ENCODE results near the gene MYO1D.

Gene MYO1D

DNA sequence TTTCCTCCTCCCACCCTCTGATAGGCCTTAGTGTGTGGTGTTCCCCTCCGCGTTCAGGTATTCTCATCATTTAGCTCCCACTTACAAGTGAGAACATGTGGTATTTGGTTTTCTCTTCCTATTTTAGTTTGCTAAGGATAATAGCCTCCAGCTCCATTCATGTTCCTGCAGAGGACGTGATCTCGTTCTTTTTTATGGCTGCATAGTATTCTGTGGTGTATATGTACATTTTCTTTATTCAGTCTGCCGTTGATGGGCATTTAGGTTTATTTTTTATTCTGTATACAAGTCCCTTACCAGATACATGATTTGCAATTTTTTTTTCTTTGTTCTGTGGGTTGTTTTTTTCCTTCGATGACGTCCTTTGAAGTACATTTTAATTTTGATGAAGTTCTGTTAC, 409.0 kb downstream of the MYO1D start:
- H3K4me3 ChIP-seq (ENCODE audit: low read length): no peak overlapping the region
- H3F3A ChIP-seq (ENCODE audit: insufficient read depth, low read length): 0 out of 2 replicates have a peak, but pooled peaks cover 3% of the 10 kb centered on the region
- no peaks in the 10 kb centered on the region for H3K9me3 ChIP-seq (replicated peaks; ENCODE audit: insufficient read depth, low read length)
- H3K9me2 ChIP-seq (replicated peaks; ENCODE audit: insufficient read depth, low read length): no peaks in the 10 kb centered on the region
- no peaks in the 10 kb centered on the region for H3K27me3 ChIP-seq (replicated peaks; ENCODE audit: insufficient read depth, low read length)
- H3K79me2 ChIP-seq (ENCODE audit: low read length): peaks cover 82% of the 10 kb centered on the region
- H3K4me1 ChIP-seq (ENCODE audit: low read length): no peaks in the 10 kb centered on the region
- H3K27ac ChIP-seq (ENCODE audit: low read length): no peak overlapping the region
- no peak for DNase-seq
- H3K4me2 ChIP-seq (ENCODE audit: low read depth, low read length): no peak overlapping the region
- H3K36me3 ChIP-seq (replicated peaks; ENCODE audit: insufficient read depth, low read length): peaks cover 36% of the 10 kb centered on the region
- no peak for TF ChIP-seq EZH2phosphoT487 (IDR thresholded peaks at IDR 0.05; ENCODE audit: low read length)
- TF ChIP-seq, protein P1, sequence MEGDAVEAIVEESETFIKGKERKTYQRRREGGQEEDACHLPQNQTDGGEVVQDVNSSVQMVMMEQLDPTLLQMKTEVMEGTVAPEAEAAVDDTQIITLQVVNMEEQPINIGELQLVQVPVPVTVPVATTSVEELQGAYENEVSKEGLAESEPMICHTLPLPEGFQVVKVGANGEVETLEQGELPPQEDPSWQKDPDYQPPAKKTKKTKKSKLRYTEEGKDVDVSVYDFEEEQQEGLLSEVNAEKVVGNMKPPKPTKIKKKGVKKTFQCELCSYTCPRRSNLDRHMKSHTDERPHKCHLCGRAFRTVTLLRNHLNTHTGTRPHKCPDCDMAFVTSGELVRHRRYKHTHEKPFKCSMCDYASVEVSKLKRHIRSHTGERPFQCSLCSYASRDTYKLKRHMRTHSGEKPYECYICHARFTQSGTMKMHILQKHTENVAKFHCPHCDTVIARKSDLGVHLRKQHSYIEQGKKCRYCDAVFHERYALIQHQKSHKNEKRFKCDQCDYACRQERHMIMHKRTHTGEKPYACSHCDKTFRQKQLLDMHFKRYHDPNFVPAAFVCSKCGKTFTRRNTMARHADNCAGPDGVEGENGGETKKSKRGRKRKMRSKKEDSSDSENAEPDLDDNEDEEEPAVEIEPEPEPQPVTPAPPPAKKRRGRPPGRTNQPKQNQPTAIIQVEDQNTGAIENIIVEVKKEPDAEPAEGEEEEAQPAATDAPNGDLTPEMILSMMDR (IDR thresholded peaks at IDR 0.05; ENCODE audit: low read length): no peak
- no peak for TF ChIP-seq EZH2 (optimal IDR thresholded peaks at IDR 0.05; ENCODE audit: low read depth, low read length)
- H2AFZ ChIP-seq (ENCODE audit: low read length): no peak overlapping the region
- H3K9ac ChIP-seq (ENCODE audit: low read length): no peak overlapping the region
- peaks cover 18% of the 10 kb centered on the region for H4K20me1 ChIP-seq (ENCODE audit: insufficient read depth, low read length)

DNA sequence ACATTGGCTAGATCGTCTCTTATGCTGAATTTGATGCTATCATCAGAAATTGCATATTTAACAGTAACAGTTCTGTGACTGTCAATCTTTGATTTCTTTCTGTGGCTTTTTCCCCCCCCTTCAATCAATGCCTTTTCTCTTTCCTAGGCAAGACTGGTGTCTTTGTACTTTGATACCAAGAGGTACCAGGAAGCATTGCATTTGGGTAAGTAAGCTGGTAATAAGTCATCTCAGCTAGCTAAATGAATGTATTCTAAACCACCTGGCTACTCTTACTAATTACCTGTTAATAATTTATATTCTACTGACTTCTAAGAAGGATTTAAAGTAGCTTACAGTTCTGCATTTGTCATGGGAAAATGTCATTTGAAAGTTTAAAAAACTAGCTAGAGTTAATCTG, 412.6 kb downstream of the MYO1D start:
- H3K9me2 ChIP-seq (replicated peaks; ENCODE audit: insufficient read depth, low read length): no peaks in the 10 kb centered on the region
- no peaks in the 10 kb centered on the region for H3K9me3 ChIP-seq (replicated peaks; ENCODE audit: insufficient read depth, low read length)
- TF ChIP-seq, protein P1 (IDR thresholded peaks at IDR 0.05; ENCODE audit: low read length): no peak
- TF ChIP-seq EZH2 (optimal IDR thresholded peaks at IDR 0.05; ENCODE audit: low read depth, low read length) (no peak), EZH2phosphoT487 (IDR thresholded peaks at IDR 0.05; ENCODE audit: low read length) (no peak)
- H3K79me2 ChIP-seq (ENCODE audit: low read length): peaks cover 90% of the 10 kb centered on the region
- H3F3A ChIP-seq (ENCODE audit: insufficient read depth, low read length): peaks cover 5% of the 10 kb centered on the region
- H3K4me2 ChIP-seq (ENCODE audit: low read depth, low read length): no peak overlapping the region
- H3K4me1 ChIP-seq (ENCODE audit: low read length): no peaks in the 10 kb centered on the region
- H3K9ac ChIP-seq (ENCODE audit: low read length): no peak overlapping the region
- no peak for DNase-seq
- H3K36me3 ChIP-seq (replicated peaks; ENCODE audit: insufficient read depth, low read length): peaks cover 31% of the 10 kb centered on the region
- H4K20me1 ChIP-seq (ENCODE audit: insufficient read depth, low read length): peaks cover 24% of the 10 kb centered on the region
- no peaks in the 10 kb centered on the region for H3K27me3 ChIP-seq (replicated peaks; ENCODE audit: insufficient read depth, low read length)
- no peak overlapping the region for H3K27ac ChIP-seq (ENCODE audit: low read length)
- H2AFZ ChIP-seq (ENCODE audit: low read length): no peak overlapping the region
- H3K4me3 ChIP-seq (ENCODE audit: low read length): no peak overlapping the region

DNA sequence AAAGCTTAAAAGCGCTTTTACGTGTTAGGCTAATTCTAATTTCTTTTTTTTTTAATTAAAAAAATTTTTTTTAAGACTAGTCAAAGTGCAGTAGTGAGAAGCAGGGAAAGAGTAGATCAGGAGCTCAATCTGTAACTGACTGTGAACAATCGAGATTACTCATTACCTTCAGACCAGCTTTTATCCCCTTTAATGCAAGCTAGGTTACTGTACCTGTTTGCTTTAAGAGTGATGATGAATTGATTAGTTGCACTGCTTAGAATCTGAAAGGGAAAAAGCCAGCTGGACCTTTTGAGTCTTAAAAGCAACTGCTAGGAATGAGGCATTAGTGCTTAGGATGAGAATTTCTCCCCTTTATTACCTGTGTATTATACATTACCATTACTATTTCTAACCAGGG, 413.6 kb downstream of the MYO1D start:
- DNase-seq: no peak
- peaks cover 88% of the 10 kb centered on the region for H3K79me2 ChIP-seq (ENCODE audit: low read length)
- TF ChIP-seq, protein P1 (IDR thresholded peaks at IDR 0.05; ENCODE audit: low read length): no peak
- TF ChIP-seq EZH2phosphoT487 (IDR thresholded peaks at IDR 0.05; ENCODE audit: low read length) (no peak), EZH2 (optimal IDR thresholded peaks at IDR 0.05; ENCODE audit: low read depth, low read length) (no peak)

More for the DNA sequence above, 413.6 kb downstream of the MYO1D start:
- H4K20me1 ChIP-seq (ENCODE audit: insufficient read depth, low read length): peaks cover 22% of the 10 kb centered on the region
- H2AFZ ChIP-seq (ENCODE audit: low read length): no peak overlapping the region
- no peak overlapping the region for H3K4me3 ChIP-seq (ENCODE audit: low read length)
- H3K9ac ChIP-seq (ENCODE audit: low read length): no peak overlapping the region
- no peak overlapping the region for H3K4me2 ChIP-seq (ENCODE audit: low read depth, low read length)
- H3F3A ChIP-seq (ENCODE audit: insufficient read depth, low read length): peaks cover 5% of the 10 kb centered on the region
- no peaks in the 10 kb centered on the region for H3K27me3 ChIP-seq (replicated peaks; ENCODE audit: insufficient read depth, low read length)
- no peaks in the 10 kb centered on the region for H3K9me2 ChIP-seq (replicated peaks; ENCODE audit: insufficient read depth, low read length)
- peaks cover 25% of the 10 kb centered on the region for H3K36me3 ChIP-seq (replicated peaks; ENCODE audit: insufficient read depth, low read length)
- H3K27ac ChIP-seq (ENCODE audit: low read length): no peak overlapping the region
- no peaks in the 10 kb centered on the region for H3K4me1 ChIP-seq (ENCODE audit: low read length)
- H3K9me3 ChIP-seq (replicated peaks; ENCODE audit: insufficient read depth, low read length): no peaks in the 10 kb centered on the region

All from MM.1S (cell line).